Tongue (tissue), 2 donors: ENCODE data around the gene NOC2L. TPM values are rescaled to one million over a fixed set of nuclear protein-coding genes. Genes with fewer than 3 reads are reported as not detected.

ENCODE experiments used
- DNase-seq: peaks from one replicate; pipeline ENCODE4 v3.0.0-alpha.2; 2015
- total RNA-seq: library from RNA; depleted of rRNA; stranded (reverse); fragments of >200 nt; gene quantifications from one replicate; pipeline ENCODE4 v1.2.3, GENCODE V29; 2014

The NOC2L gene
- total RNA-seq, 1 donor from 2014 or later, result 56.0 TPM

DNA sequence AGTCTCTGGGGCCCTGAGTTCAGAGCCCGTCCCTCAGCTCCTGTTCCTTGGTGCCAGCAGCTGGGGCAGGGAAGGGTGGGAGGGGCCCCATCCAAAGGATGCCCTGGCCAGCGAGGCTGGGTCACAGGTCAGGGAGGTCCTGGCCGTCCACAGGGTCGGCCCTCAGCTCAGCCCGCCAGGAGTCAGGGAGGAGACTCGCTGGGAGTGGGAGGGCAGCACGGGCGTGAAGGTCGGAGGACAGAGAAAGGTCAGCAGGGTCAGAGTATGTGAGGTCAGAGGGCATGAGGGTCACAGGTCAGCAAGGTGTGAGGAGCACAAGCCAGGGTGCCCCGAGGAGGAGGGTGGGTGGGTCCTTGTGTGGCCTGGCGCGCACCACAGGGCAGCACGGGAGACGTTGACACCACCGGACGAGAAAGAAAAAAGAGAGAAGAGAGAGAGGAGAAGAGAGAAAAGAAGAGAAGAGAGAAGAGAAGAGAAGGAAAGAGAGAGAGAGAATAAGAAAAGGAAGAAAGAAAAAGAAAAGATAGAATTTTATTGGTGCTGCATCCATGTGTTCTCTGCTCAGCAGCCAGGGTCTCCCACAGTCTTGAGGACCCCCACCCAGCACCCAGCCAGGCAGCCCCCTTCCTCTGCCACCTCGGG lies 15.8 kb upstream of the NOC2L start:
- no peak for DNase-seq

- no peak for DNase-seq
Observed at GRCh38 chr1:974293-974640, 15.2 kb upstream of the NOC2L start.

- DNase-seq, result no peak
Observed at GRCh38 chr1:973459-974292, 14.6 kb upstream of the NOC2L start.

DNA sequence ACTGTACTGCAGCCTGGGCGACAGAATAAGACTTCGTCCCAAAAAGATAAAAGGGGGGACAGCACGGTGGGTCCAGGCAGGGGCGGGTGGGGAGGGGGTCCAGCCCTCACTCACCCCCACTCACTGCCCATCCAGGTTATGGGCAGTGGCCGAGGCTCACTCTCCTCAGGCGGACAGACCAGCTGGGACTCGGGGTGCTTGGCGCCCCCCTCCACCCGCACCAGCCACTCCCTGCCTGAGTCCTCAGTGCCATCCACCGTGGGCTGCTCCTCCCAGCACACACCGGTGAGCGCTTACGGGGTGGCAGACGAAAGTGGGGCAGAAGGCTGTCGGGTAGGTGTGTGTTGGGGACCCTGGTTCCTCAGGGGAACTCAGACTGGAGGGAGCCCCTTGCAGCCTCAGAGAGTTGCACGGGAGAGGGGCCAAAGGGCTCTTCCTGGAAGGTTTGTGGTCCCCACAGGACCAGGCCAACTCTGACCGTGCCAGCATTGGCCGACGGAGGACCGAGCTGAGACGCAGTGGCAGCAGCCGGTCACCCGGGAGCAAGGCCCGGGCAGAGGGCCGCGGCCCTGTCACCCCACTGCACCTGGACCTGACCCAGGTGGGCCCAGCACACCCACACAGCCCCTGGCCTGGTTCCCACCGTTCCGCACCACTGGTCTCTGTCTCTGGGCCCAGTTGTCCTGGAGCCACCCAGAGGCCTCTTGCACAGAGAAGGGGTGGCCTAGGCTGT lies 13.8 kb upstream of the NOC2L start:
- DNase-seq, result no peak

- no peak for DNase-seq
Observed at GRCh38 chr1:971751-972506, 12.9 kb upstream of the NOC2L start.

GRCh38 chr1:970973-971730 lies 12.1 kb upstream of the NOC2L start:
- no peak for DNase-seq

DNA sequence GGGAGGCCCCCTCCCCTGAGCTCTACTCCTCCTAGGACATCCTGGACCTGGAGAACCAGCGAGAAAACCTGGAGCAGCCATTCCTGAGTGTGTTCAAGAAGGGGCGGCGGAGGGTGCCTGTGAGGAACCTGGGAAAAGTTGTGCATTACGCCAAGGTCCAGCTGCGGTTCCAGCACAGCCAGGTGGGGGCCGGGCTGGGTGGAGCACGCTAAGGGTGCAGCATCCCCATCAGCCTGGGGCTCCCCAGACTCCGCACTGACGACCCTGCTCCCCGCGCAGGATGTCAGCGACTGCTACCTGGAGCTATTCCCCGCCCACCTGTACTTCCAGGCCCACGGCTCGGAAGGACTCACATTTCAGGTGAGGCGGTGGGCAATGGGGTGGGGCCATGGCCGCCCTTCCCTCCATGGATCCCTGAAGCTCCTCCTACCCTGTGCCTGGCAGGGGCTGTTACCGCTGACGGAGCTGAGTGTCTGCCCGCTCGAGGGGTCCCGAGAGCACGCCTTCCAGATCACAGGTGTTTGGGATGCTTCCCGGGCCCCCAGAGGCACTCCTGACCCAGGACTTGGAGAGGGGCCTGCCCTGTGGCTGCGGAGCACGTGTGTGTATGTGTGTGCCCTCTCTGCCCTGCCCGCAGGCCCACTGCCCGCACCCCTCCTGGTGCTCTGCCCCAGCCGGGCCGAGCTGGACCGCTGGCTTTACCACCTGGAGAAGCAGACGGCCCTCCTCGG lies 11.4 kb upstream of the NOC2L start:
- DNase-seq, result no peak

- no peak for DNase-seq
Observed at GRCh38 chr1:969260-969855, 10.3 kb upstream of the NOC2L start.

DNA sequence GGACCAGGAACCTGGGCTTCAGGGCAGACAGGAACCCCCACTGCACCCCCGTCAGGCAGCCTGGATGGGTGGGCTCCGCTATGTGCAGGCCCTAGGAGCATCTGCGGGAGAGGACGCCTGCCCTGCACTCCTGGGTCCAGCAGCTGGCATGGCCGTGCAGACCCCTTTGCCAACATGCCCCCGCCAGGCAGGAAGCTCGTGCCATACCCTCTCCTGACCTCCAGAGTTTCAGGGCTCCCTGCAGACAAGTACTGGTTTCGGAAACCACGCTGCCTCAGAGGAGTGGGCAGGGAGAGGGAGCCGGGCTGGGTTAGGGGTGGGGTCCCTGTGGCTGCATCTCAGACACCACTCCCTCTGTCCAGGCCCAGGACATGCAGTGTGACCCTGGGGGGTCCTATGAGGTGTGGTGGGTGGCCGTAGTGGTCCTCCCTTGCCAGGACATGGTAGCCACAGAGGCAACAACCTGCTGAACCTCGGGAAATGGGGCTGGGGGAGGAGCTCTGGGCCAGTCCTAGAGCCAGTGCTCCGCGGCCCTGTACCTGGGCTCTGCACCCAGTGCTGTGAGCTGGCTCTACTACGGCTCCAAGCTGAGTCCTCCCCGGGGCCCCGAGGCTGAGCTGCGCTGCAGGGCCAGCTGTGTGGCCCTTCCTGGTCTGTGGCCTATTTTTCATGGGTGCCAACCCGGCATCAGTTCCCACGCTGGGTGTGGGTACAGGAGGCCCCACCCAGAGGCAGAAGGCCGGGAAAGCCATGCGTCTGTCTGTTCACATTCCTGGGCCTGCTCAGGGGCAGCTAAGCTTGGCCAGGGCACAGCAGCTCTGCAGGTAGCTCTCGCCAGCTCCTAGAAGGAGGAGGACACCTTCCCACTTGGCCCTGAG lies 8.6 kb upstream of the NOC2L start:
- DNase-seq, result no peak

- DNase-seq, result peak; percentile 48
Observed at GRCh38 chr1:966704-967300, 7.7 kb upstream of the NOC2L start.

- no peak for DNase-seq
Observed at GRCh38 chr1:966135-966703, 7.2 kb upstream of the NOC2L start, which contains the start of gene PLEKHN1. PLEKHN1 (plus strand) TSS chr1:966482; CDS start chr1:966532, 50 bp downstream.

- DNase-seq, result no peak
Observed at GRCh38 chr1:965526-966134, 6.6 kb upstream of the NOC2L start.

GRCh38 chr1:964691-965525 lies 5.9 kb upstream of the NOC2L start:
- DNase-seq, result no peak

DNA sequence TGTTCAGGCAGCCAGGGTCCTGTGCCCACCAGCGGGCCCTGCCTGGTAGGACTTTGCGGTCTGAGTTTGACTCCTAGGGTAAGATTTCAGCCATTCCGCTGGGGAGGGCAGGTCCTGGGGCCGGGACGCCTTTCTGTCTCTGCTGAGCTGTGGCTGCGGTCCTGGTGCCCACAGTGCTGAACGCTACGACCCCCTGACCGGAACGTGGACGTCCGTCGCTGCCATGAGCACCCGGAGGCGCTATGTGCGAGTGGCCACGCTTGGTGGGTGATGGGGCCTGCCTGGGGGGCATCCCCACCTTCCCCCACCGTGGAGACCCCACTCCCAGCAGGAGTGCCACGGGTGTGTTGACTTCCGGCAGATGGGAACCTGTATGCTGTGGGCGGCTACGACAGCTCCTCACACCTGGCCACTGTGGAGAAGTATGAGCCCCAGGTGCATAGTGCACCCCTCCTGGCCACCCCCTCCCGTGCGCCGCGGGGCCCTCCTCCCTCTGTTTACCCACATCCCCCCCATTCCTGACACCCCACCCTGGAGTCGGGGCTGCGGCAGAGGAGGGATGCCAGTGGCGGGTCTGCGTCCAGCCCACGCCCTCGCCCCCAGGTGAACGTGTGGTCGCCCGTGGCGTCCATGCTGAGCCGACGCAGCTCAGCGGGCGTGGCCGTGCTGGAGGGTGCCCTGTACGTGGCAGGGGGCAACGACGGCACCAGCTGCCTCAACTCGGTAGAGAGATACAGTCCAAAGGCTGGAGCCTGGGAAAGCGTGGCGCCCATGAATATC lies 4.9 kb upstream of the NOC2L start:
- no peak for DNase-seq

- no peak for DNase-seq
Observed at GRCh38 chr1:963301-963651, 4.2 kb upstream of the NOC2L start.
